Neural progenitor cell (in vitro differentiated cells): ENCODE results near the gene EEIG2.

ENCODE experiments used
- CTCF ChIP-seq: fragments of 200-600 bp; sonication (generic); IDR thresholded peaks from 2 replicates; pipeline ENCODE4 v1.5.1; 2017; ENCODE audit warnings: antibody characterized with exemption, mild to moderate bottlenecking
- EZH2 ChIP-seq: fragments of 200-600 bp; sonication (generic); IDR thresholded peaks from 2 replicates; pipeline ENCODE4 v1.6.1; 2017; ENCODE audit warnings: antibody characterized with exemption, mild to moderate bottlenecking, moderate library complexity
- EZH2phosphoT487 ChIP-seq: fragments of 200-600 bp; sonication (generic); IDR thresholded peaks from 2 replicates; pipeline ENCODE4 v1.6.1; 2017; ENCODE audit warnings: antibody characterized with exemption

GRCh38 chr1:108590957-108591356 is 31.1 kb downstream of the EEIG2 start:
- no peak for TF ChIP-seq CTCF
- TF ChIP-seq EZH2phosphoT487: no peak
- TF ChIP-seq EZH2: no peak
